T-helper 1 cell treated with Interleukin-12 subunit alpha and Interleukin-12 subunit beta and Interleukin-4 antibody, amounts not matched to agents 30 μg/mL and 1 μg/mL, for 36 hours (primary cell): ENCODE measurements around the gene CCDC154.

ENCODE experiments used
- H3K27ac Mint-ChIP-seq: one replicate; pipeline ENCODE4 v1.8.0; 2021; ENCODE audit warnings: mild to moderate bottlenecking, mixed read lengths
- H3K27me3 Mint-ChIP-seq: one replicate; pipeline ENCODE4 v1.8.0; 2021; ENCODE audit warnings: low read depth, mixed read lengths
- H3K36me3 Mint-ChIP-seq: one replicate; pipeline ENCODE4 v1.8.0; 2021; ENCODE audit warnings: low read depth, mixed read lengths
- H3K4me1 Mint-ChIP-seq: one replicate; pipeline ENCODE4 v1.8.0; 2021; ENCODE audit warnings: low read depth, mixed read lengths
- H3K4me3 Mint-ChIP-seq: one replicate; pipeline ENCODE4 v1.8.0; 2021; ENCODE audit warnings: mild to moderate bottlenecking, moderate library complexity, mixed read lengths
- H3K9me3 Mint-ChIP-seq: one replicate; pipeline ENCODE4 v1.8.0; 2021; ENCODE audit warnings: mixed read lengths

The CCDC154 gene

DNA sequence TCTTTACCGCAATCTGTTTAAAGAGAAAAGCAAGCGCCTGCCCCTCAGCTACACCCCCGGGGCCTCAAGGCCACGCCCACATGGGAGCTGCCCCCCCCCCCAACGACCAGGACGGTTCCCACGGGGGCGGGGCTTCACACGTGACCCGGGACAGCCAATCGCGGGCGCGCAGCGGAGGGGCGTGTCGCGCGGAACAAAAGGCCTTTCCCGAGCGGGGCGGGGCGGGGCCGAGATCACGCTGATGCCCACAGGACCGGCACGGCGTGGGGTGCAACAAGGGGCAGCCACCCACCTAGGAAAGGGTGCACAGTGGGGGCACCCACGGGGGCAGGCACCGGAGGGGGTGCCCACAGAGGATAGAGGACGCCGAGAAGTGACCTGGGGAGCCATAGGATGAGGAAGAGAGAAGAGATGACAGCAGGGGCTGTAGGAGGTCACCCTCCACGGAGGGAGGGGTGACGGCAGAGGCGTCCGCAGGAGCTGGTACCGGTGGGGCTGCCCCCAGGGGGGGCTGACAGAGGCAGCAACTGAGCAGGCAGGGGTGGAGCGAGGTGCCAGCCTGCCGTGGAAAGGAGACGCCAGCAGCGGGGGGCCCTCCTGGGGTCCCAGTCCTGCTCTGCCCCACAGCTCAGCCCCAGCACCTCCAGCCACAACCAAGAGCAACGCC, 36.1 kb downstream of the CCDC154 start:
- Mint-ChIP-seq H3K4me1 (peaks cover 5% of the 10 kb centered on the region), H3K4me3 (peak overlapping the region; percentile 40), H3K27ac (peak overlapping the region; percentile 31), H3K9me3 (no peaks in the 10 kb centered on the region), H3K36me3 (peaks cover 3% of the 10 kb centered on the region), H3K27me3 (no peaks in the 10 kb centered on the region)

DNA sequence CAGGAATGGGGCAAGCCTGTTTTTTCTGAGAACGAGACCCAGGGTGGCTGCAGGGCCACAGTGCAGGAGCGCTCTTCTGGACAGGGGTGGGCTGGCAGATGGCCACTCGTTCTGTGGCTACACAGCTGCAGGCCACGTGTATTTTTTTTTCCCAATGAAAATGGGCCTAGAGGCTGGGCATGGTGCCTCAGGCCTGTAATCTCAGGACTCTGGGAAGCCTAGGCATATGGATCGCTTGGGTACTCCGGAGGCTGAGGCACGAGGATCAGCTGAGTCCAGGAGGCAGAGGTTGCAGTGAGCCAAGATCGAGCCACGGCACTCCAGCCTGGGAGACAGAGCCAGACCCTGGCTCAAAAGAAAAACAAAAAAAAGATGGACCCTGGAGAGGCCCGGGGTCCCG, 36.6 kb downstream of the CCDC154 start:
- Mint-ChIP-seq H3K27me3 (no peaks in the 10 kb centered on the region), H3K36me3 (peaks cover 3% of the 10 kb centered on the region), H3K4me3 (peak overlapping the region; percentile 44), H3K9me3 (no peaks in the 10 kb centered on the region), H3K27ac (no peak overlapping the region), H3K4me1 (peaks cover 5% of the 10 kb centered on the region)

GRCh38 chr16:1403733-1404132, 40.6 kb downstream of the CCDC154 start:
- H3K9me3 Mint-ChIP-seq, result no peaks in the 10 kb centered on the region
- no peak overlapping the region for H3K27ac Mint-ChIP-seq
- no peak overlapping the region for H3K4me3 Mint-ChIP-seq
- peaks cover 7% of the 10 kb centered on the region for H3K36me3 Mint-ChIP-seq
- H3K4me1 Mint-ChIP-seq, result no peaks in the 10 kb centered on the region
- H3K27me3 Mint-ChIP-seq, result no peaks in the 10 kb centered on the region

DNA sequence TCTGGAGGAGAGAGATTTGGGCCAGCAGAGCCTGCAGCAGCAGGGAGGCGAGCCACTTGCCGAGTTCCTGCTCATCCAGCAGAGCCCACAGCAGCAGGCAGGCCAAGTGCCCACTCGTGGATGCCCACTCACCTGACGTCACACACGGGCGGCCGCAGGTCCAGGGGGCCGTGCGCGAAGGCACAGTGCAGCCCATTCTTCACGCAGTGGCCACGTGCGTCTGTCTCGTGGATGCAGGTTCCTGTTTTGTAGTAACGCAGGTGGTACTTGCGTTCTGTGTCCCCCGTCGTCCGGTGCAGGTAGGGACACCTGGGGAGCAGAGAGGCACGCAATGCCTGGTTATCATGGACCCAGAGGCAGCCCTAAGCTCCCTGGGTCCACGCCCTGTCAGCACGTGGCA, 41.3 kb downstream of the CCDC154 start:
- Mint-ChIP-seq H3K27me3 (no peaks in the 10 kb centered on the region), H3K27ac (no peak overlapping the region), H3K9me3 (no peaks in the 10 kb centered on the region), H3K4me1 (no peaks in the 10 kb centered on the region), H3K4me3 (no peak overlapping the region), H3K36me3 (peaks cover 7% of the 10 kb centered on the region)

DNA sequence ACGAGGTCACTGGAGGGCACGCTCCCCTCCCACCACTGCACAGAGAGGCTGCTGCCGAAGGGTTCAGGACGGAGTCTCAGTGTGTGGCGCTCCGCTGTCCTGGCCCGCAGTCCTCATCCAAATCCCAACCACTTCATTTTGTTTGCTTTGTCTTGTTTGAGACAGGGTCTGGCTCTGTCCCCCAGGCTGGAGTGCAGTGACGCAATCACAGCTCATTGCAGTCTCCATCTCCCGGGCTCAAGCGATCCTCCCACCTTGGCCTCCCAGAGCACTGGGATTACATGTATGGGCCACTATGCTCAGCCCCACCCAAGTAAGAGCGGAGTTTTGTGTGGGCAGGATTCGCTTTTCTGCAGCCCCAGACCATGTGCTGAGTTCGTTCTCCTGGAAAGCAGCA, 42.6 kb downstream of the CCDC154 start:
- H3K4me1 Mint-ChIP-seq, result no peaks in the 10 kb centered on the region
- no peak overlapping the region for H3K27ac Mint-ChIP-seq
- H3K4me3 Mint-ChIP-seq, result no peak overlapping the region
- H3K9me3 Mint-ChIP-seq, result no peaks in the 10 kb centered on the region
- peaks cover 7% of the 10 kb centered on the region for H3K36me3 Mint-ChIP-seq
- no peaks in the 10 kb centered on the region for H3K27me3 Mint-ChIP-seq

- H3K4me1 Mint-ChIP-seq, result no peaks in the 10 kb centered on the region
- no peaks in the 10 kb centered on the region for H3K9me3 Mint-ChIP-seq
- H3K36me3 Mint-ChIP-seq, result peaks cover 7% of the 10 kb centered on the region
- H3K27ac Mint-ChIP-seq, result no peak overlapping the region
- no peaks in the 10 kb centered on the region for H3K27me3 Mint-ChIP-seq
- no peak overlapping the region for H3K4me3 Mint-ChIP-seq
These were observed 43.1 kb downstream of the CCDC154 start for GRCh38 chr16:1401061-1401757.

DNA sequence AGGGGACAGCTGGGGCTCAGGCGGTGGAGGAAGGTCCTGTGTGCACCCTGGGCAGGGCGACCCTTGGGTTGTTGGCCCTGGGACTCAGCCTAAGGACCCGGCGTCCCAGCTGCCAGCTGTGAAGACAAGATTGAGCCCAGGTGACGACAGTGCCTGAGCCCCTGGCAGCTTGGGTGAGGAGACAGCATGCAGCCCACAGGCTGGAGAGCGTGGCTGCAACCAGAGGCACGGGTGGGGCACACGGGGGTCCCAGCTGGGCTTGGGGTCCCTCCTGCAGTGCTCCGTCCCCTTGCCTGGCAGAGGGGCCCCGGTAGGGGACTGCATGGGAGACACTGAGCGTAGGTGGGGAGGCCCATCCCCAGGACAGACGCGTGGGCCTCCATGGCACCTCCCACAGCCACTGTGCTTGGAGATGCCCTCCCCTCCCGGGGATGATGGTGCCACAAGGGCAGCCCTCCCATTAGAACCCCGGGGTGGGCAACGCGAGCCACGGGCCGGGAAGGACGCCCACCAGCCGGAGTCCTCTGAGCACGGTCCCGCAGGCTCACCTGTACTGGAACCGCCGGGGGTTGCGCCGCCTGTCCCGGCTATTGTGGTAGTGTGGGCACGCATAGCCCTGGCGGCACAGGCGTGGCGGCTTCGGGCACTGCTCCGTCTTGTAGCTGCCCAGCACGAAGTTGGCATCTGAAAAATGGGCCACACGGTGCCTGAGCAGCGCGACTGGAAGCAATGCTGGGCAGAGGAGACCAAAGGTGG, 45.4 kb downstream of the CCDC154 start:
- Mint-ChIP-seq H3K27ac (no peak overlapping the region), H3K36me3 (peaks cover 7% of the 10 kb centered on the region), H3K4me3 (no peak overlapping the region), H3K9me3 (no peaks in the 10 kb centered on the region), H3K27me3 (no peaks in the 10 kb centered on the region), H3K4me1 (no peaks in the 10 kb centered on the region)

DNA sequence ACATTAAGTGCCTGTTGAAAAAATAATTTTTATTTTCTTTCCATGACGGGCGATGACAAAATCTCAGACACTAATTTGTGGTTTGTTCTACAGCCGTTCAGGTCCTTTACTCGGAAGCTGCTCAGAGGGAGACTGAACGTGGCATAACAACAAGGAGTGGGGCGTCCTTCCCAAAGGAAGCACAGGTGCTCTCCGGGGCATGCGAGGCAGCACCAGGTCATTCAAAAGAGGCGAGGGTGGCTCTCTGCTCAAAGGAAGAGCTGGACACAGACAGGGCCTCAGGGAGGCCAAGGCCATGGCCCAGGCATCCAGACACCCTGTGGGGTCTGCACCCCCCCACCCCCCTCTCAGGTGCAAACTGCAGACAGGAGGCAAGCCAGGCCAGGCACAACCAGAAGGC, 46.0 kb downstream of the CCDC154 start:
- H3K27ac Mint-ChIP-seq, result no peak overlapping the region
- peaks cover 7% of the 10 kb centered on the region for H3K36me3 Mint-ChIP-seq

GRCh38 chr16:1397779-1398178, 46.6 kb downstream of the CCDC154 start:
- Mint-ChIP-seq H3K4me3 (no peak overlapping the region), H3K4me1 (no peaks in the 10 kb centered on the region), H3K27me3 (no peaks in the 10 kb centered on the region), H3K27ac (no peak overlapping the region), H3K36me3 (peaks cover 7% of the 10 kb centered on the region), H3K9me3 (no peaks in the 10 kb centered on the region)

More for the DNA sequence above, 46.0 kb downstream of the CCDC154 start:
- Mint-ChIP-seq H3K4me1 (no peaks in the 10 kb centered on the region), H3K27me3 (no peaks in the 10 kb centered on the region), H3K4me3 (no peak overlapping the region), H3K9me3 (no peaks in the 10 kb centered on the region)

DNA sequence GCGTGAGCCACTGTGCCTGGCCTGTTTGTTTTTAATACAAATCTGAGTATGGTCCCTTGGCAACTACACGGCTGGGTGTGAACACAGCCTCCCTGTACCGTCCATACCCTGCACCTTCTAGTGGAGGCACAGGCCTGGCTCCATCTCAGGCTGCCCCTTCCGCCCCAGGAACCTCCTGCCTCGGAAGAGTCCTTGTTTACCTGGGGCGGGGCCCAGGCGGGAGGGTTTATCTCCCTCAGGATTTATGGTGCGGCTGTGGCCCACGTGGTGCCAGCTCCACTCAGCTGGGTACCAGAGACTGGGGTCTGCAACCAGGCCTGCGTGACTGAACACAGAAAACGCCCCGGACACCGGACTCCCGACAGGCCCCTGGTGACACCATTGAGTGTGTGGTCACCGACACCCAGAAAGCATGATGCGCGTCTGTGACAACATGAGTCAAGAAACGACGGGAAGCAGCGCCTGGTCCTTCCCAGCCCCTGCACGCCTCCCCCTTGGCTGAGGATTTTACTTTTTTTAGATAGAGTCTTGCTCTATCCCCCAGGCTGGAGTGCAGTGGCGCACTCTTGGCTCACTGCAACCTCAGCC, 48.8 kb downstream of the CCDC154 start:
- H3K27ac Mint-ChIP-seq, result no peak overlapping the region
- no peaks in the 10 kb centered on the region for H3K9me3 Mint-ChIP-seq
- no peak overlapping the region for H3K4me3 Mint-ChIP-seq
- H3K4me1 Mint-ChIP-seq, result no peaks in the 10 kb centered on the region
- peaks cover 6% of the 10 kb centered on the region for H3K36me3 Mint-ChIP-seq
- no peaks in the 10 kb centered on the region for H3K27me3 Mint-ChIP-seq

GRCh38 chr16:1394367-1394951, 49.9 kb downstream of the CCDC154 start:
- Mint-ChIP-seq H3K27me3 (no peaks in the 10 kb centered on the region), H3K36me3 (peaks cover 10% of the 10 kb centered on the region), H3K4me1 (no peaks in the 10 kb centered on the region), H3K9me3 (no peaks in the 10 kb centered on the region), H3K27ac (no peak overlapping the region), H3K4me3 (no peak overlapping the region)

DNA sequence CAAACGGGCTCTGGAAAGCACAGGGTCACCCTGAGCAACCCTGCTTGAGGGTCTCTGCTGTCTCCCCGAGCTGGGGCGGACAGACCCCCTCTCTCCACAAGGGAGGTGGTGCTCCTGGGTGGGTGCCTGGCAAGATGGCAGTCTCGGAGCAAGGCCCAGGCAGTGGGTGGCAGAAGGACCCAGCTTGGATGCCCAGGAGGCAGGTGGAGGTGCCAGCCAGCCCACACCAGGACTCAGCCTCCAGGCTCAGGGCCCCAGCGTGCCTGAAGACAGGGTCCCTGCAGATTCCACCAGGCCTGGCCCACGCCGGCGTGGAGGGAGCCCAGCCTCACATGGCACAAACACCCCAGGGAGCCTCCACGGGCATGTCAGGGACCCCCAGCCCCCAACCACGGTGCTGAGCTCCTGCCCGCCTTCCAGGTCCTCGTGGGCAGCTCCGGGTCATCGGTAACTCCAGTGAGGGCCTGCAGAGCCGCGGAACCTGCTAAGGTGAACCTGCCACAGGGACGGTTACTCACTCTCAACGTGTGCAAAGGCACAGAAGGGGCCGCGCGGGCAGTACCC, 50.7 kb downstream of the CCDC154 start:
- no peaks in the 10 kb centered on the region for H3K4me1 Mint-ChIP-seq
- no peaks in the 10 kb centered on the region for H3K27me3 Mint-ChIP-seq
- H3K9me3 Mint-ChIP-seq, result no peaks in the 10 kb centered on the region
- no peak overlapping the region for H3K27ac Mint-ChIP-seq
- peaks cover 10% of the 10 kb centered on the region for H3K36me3 Mint-ChIP-seq
- H3K4me3 Mint-ChIP-seq, result no peak overlapping the region

- Mint-ChIP-seq H3K27ac (no peak overlapping the region), H3K36me3 (peaks cover 10% of the 10 kb centered on the region)
These were observed 51.5 kb downstream of the CCDC154 start for GRCh38 chr16:1392826-1393225.

DNA sequence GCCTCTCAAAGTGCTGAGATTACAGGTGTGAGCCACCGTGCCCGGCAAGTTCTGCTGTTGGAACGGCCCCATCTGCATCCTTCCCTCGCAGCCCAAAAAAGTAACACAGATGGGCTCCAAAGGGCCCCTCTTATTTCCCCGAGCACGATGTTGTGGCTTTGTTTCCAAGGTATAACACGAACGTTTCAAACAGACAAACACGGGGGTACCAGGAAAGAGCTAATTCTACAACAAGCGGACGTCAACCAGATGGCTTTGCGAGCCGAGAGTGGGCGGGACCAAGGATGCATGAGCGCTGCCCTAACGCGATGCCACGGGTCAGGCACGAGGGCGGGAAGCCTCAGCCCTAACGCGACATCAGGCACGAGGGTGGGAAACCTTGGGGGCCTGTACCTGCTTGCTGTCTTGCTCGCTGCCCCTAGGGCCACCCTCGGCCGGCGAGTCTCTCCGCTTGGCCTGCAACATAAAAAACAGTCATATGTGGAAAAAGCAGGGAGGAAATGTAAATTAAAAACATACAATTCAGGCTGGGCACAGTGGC, 54.0 kb downstream of the CCDC154 start:
- peaks cover 10% of the 10 kb centered on the region for H3K36me3 Mint-ChIP-seq
- H3K27me3 Mint-ChIP-seq, result no peaks in the 10 kb centered on the region
- H3K27ac Mint-ChIP-seq, result no peak overlapping the region
- H3K4me1 Mint-ChIP-seq, result no peaks in the 10 kb centered on the region
- H3K9me3 Mint-ChIP-seq, result no peaks in the 10 kb centered on the region
- no peak overlapping the region for H3K4me3 Mint-ChIP-seq

More at GRCh38 chr16:1392826-1393225, 51.5 kb downstream of the CCDC154 start:
- Mint-ChIP-seq H3K4me1 (no peaks in the 10 kb centered on the region), H3K9me3 (no peaks in the 10 kb centered on the region), H3K27me3 (no peaks in the 10 kb centered on the region), H3K4me3 (no peak overlapping the region)
